HG03175 (cell line): Measurements from ENCODE around the gene DLG1.
A peak's percentile ranks its signal among the peaks of the same experiment; 100 is the strongest.

Experiments used
- ATAC-seq: cut with Tn5 transposase; IDR thresholded peaks from one replicate; pipeline ENCODE4 v1.9.1; 2021; ENCODE audit warnings: mild to moderate bottlenecking, moderate library complexity; ENCODE audit not compliant: unreplicated experiment

DLG1 gene

DNA sequence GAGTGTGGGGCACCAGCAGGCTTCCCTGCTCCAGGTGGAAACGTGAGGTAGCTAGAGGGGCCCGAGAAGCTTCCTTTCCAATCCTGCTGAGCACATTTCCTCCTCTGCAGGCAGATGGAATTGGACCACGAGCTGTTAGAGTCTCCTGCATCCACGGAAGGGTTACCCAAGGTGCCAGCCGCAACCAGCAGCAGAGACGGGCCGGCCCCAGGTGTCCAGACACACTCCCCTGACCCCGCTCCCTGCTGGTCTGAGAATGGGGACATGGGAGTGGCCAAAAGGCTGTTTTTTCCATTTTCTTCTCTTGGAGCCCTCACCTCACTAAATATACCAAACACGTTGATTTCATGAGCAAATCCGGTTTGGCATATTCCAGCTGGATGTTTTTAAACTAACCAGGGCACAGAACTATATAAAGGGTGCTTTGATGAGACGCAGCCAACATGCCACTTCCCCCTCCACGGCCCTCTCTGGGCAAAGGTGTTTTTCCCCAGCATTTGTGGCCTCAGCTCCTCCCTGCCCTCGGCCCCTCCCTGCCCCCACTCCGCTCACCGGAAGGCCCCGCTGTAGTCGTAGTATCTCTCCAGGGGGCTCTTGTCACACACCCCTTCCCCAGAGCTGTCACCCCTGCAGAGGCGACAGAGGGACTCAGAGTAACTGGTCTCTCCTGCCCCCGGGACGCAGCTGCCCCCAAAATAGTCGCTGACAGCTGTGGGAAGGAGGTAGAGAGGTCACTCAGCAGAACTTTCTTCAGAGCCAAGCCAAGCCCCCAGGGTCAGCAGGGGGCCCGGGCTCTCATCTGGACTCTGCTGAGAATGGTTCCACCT is 275.8 kb downstream of the DLG1 start:
- ATAC-seq = peak; percentile 17

DNA sequence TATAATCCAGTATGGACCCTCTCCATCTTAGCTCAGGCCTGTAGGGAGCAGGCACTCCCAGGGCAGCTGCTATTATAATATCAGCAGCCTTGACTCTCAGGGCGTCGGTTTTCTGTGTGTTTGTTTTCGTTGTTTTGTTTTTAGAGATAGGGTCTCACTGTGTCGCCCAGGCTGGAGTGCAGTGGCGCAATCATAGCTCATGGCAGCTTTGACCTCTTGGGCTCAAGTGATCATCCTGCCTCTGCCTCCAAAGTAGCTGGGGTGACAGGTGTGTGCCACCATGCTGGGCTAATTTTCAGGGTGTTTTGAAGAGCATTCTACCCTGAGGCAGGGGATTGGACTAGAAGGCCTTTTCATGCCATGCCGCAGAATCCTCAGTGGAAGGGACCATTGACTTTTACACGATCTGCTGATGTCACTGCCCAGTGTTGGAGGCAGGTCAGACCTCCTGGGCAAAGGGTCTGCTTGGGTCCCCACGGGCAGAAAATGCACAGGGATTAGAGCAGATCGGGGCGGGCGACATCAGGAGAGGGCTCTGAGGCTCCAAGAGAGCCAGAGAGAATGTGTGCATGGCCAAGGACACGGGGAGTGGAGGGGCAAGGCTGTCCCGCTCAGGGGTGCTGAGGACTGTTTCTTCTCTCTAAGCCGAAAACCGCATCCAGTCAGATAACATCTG is 276.5 kb downstream of the DLG1 start:
- no peak for ATAC-seq

- no peak for ATAC-seq
Observed at GRCh38 chr3:197021231-197021630, 277.2 kb downstream of the DLG1 start.

DNA sequence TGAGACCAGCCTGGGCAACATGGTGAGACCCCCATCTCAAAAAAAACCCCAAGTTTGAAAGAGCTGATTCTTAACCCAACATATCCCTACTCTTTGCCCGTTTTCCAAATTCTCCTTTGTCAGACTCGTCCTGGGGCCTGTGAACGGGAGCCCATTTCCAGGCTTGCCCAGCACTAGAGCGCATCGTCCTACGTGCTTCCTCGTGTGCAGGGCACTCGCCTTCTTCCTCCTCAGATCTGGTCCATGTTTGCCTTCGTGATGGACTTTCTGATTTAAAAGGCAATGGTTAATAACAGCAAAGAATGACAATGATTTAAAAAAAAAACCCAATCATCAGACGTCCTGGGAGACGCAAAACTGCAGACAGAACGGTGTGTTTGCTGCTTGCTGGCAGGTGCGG is 278.9 kb downstream of the DLG1 start:
- no peak for ATAC-seq

DNA sequence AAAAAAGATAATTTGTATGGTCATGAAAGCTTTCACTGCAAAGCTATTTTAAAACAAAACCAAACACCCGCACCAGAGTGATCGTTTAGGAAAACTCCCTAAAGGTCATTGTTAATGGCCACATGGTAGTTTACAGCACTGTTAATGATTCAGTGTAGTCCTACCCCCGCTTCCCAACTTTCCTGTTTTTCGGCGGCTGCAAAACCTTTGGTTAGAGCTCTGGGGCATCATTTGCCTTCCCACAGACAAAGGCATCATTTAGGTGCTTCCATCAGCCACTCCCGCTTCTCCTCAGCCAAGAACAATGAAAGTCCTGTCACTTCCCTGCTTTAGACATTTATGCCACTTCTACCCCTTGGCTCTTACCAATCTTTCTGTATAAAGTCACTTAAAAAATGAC is 279.4 kb downstream of the DLG1 start:
- no peak for ATAC-seq

GRCh38 chr3:197017003-197017402 is 281.4 kb downstream of the DLG1 start:
- ATAC-seq = no peak

- ATAC-seq = no peak
Observed at GRCh38 chr3:197015790-197016736, 282.3 kb downstream of the DLG1 start.

DNA sequence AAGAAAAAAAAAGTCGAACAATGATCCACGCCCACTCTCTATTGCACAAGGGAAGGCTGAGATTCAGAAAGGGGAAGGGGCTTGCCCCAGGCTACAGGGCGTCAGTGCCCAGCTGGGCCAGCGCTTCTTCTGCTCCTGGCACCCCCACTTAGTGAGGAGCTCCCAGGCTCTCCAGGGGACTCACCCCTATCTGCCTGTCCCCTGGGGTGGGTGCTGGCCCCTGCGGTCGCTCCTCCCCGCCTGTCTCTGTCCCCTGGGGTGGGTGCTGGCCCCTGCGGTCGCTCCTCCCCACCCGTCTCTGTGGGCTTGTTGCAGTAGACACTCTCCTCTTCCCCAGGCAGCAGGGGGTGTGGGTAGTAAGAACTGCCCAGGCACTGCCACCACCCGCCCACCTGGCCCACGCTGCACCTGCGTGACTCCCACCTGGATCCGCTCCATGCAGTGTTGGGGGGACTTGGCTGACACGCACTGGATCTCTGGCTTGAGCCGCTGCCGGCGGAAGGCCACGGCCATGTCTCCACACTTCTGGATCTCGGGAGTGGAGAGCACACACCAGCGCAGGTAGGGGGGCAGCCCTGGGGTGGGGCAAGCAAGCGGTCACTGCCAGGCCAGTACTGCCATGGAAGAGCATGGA is 283.4 kb downstream of the DLG1 start:
- ATAC-seq = no peak

GRCh38 chr3:197014024-197014423 is 284.4 kb downstream of the DLG1 start:
- ATAC-seq = no peak

DNA sequence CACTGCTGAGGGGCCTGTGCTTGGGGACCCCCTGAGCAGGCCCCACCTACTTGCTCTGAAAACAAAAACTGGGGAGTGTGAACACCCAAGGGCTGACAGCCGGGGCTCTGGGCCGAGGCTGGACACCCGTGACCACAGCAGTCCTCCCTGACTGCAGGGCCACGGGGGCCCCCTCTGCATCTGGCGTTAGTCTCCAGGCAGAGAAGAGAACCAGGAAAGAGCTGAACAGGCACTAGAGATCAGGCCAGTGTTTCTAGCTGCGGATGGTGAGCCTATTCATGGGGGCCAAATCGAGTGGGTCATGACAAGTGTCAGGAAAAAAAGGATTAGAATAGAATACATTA is 285.9 kb downstream of the DLG1 start:
- ATAC-seq = no peak

DNA sequence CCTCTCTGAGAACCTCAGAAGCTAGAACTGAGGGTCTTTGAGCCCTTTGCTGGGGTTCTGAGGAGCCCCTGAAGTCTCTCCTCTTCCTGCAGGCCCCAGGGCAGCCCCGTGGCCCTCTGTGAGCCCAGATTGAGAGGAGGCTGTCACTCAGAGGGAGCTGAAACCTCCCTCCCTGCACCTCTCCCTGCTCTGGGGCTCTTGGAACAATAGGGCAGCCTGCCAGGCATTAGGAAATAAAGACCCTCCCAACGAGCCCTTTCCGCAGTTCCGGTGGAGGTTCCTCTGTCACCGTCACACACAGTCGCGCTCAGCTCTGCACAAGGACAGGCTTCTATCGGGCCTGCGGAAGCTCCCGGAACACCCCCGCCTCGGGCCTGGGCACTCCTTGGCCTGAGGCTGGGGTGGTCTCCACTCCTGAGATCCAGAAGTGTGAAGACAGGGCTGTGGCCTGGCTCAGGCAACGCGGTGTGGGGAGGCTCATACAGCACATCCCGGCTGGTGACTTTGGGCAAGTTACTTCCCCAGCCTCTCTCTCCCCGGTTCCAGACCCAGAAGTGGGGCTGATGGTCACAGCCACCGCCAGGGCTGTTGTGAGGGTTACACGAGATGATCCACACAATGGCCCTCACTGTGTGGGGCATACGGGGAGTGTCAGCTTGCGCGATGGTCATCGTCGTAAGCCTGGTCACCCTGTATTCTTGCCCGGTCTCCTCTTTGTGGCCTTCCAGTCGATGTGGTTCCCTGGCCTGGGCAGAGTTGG is 286.5 kb downstream of the DLG1 start:
- ATAC-seq = no peak

DNA sequence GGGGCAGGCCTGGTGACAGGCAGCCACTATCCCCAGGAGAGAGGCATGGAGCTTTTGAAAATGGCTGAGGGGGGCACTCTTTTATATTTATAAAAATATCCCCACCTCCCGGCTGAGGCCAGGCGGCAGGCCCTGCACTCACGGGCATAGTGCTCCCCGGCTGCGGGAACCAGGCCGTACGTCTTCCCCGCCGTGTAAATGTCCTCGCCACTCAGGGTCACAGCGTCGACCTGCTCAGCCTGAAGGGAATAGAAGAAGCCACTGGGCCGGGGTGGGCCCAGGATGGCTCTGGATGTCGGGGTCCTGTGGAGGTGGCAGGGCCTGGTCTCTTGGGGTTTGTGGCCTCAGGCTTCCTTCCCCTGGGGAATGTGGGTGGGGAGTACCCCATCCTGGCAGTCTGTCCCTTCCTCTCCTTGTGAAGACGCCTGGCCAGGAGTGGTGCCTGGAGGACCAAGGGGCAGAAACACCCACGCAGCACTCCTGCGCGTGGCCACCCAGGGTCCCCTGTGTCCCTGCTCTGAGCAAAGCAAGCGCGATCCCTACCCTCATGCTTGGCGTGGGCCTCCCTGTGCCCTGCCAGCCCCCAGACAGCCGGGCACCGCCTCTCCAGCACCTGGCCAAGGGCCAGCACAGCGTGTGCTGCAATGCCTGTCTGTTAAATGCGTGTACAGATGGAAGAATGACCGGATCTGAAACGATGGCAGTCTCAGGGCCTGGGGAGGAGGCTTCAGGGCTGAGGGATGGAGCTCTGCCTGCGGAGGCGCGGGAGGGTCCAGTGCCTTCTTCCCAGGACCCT is 287.7 kb downstream of the DLG1 start:
- ATAC-seq = no peak

DNA sequence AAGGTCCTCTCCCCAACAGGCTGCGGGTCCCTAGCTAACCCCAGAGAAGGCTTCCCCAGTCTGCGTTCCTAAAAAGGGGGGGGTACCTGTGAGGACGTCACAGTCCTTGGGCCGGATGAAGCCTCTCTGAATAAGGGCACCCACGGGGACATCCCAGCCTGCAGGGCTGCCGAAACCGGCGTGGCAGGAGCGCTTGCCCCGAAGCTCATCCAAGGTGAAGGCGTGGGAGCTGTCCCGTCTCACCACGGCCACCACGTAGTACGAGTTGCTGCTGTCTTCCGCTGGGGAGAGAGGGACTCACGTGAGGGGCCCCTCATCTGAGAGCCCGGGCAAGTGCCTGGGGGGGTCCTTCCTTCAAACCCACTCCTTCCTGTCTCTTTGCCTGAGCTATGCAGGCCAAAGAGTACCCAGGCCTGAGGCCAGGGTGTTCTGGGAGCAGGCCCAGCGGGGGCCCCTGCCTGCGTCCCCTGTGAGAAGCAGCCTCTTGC is 288.8 kb downstream of the DLG1 start:
- no peak for ATAC-seq

- ATAC-seq = no peak
Observed at GRCh38 chr3:197008436-197009209, 289.8 kb downstream of the DLG1 start.

GRCh38 chr3:197007953-197008352 is 290.5 kb downstream of the DLG1 start:
- ATAC-seq = no peak

- ATAC-seq = no peak
Observed at GRCh38 chr3:197007296-197007940, 291.0 kb downstream of the DLG1 start.

- no peak for ATAC-seq
Observed at GRCh38 chr3:197006860-197007259, 291.6 kb downstream of the DLG1 start.

GRCh38 chr3:197006446-197006845 is 292.0 kb downstream of the DLG1 start:
- ATAC-seq = no peak
